HUES64 (cell line): ENCODE measurements around the gene STYX.

Experiments used
- H3K27ac ChIP-seq: 2 replicates; pipeline ENCODE4 v1.7.0; 2013; ENCODE audit warnings: low read depth, low read length, inconsistent platforms
- H3K27me3 ChIP-seq: 2 replicates; pipeline ENCODE4 v1.6.1; 2013; ENCODE audit warnings: mild to moderate bottlenecking, low read length; ENCODE audit not compliant: insufficient read depth
- H3K36me3 ChIP-seq: 2 replicates; pipeline ENCODE4 v1.6.1; 2013; ENCODE audit warnings: mild to moderate bottlenecking, low read length; ENCODE audit not compliant: insufficient read depth
- H3K4me1 ChIP-seq: 2 replicates; pipeline ENCODE4 v1.6.1; 2013; ENCODE audit warnings: mild to moderate bottlenecking, low read length, moderate library complexity; ENCODE audit not compliant: insufficient read depth
- H3K4me3 ChIP-seq: 2 replicates; pipeline ENCODE4 v1.5.1; 2013; ENCODE audit warnings: mild to moderate bottlenecking, low read length, moderate library complexity
- H3K9ac ChIP-seq: 2 replicates; pipeline ENCODE4 v1.6.1; 2013; ENCODE audit warnings: mild to moderate bottlenecking, low read depth, low read length
- H3K9me3 ChIP-seq: 2 replicates; pipeline ENCODE4 v1.6.1; 2013; ENCODE audit warnings: low read depth, low read length; ENCODE audit not compliant: insufficient read depth
- WGBS: fragments of 150-250, 120-280 bp; methylation state at CpG from one replicate; pipeline ENCODE4 v1.1.7; 2013; ENCODE audit warnings: missing lambda C conversion rate; 5-methylcytosine and 5-hydroxymethylcytosine counted together

The STYX gene

DNA sequence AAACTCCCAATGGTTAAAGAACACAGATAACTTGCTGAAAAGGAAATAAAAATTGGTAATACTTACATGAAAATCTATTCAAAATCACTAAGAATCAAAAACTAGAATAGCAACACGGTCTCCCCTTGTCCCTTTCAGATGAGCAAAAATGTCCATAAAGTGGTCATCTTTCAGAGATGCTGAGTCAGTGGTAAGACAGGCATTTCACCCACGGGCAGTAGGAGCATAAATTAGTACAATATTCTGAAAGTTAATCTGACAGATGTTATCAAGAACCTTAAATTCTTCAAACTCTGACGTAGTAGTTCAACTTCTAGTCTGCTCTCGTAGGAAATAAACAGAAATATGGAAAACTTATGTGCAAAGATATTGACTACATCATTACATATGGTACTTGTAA is 94.5 kb downstream of the STYX start:
- Histone ChIP-seq H3K27ac (no peak overlapping the region), H3K9ac (no peak overlapping the region), H3K9me3 (no peaks in the 10 kb centered on the region), H3K4me1 (peaks cover 6% of the 10 kb centered on the region; the same call in 1 of the 2 replicates), H3K27me3 (no peaks in the 10 kb centered on the region), H3K4me3 (no peak overlapping the region), H3K36me3 (no peaks in the 10 kb centered on the region)
- WGBS: 97% methylated on average over 2 of the region's 4 CpGs
